Measurements from ENCODE around the gene SBF2.
"Not testable (repeated sequence)": the region's sequence is repeated elsewhere in the genome, so short reads cannot be mapped to it uniquely, and the experiment has no call there.

DNA sequence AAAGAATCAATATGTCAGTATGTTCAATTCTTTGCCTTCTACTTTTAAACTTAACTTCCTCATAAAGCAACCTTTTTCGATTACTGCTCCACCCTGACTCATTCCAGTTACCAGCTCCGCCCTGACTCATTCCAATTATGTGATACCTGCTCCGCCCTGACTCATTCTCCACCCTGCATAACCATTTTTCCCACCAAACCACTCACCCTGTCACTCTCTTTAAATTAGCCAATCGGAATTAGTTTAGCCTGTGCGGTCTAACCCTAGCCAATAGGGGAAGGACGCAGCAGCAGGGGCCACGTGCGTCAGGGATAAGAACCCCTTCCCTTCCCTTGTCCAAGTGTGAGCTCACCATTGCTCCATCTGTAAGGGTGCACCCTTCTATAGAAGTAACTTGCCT lies 393.8 kb downstream of the SBF2 start:
- TF ChIP-seq, protein P1, sequence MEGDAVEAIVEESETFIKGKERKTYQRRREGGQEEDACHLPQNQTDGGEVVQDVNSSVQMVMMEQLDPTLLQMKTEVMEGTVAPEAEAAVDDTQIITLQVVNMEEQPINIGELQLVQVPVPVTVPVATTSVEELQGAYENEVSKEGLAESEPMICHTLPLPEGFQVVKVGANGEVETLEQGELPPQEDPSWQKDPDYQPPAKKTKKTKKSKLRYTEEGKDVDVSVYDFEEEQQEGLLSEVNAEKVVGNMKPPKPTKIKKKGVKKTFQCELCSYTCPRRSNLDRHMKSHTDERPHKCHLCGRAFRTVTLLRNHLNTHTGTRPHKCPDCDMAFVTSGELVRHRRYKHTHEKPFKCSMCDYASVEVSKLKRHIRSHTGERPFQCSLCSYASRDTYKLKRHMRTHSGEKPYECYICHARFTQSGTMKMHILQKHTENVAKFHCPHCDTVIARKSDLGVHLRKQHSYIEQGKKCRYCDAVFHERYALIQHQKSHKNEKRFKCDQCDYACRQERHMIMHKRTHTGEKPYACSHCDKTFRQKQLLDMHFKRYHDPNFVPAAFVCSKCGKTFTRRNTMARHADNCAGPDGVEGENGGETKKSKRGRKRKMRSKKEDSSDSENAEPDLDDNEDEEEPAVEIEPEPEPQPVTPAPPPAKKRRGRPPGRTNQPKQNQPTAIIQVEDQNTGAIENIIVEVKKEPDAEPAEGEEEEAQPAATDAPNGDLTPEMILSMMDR (IDR thresholded peaks at IDR 0.05) = not testable (repeated sequence)
- not testable (repeated sequence) for TF ChIP-seq POLR2A, EP300 (IDR thresholded peaks at IDR 0.05)

Measured in tibial nerve (tissue), 4 donors.